Left ventricle myocardium inferior (tissue), 1 donor: ENCODE results near the gene C3orf49. TPM values are rescaled to one million over a fixed set of nuclear protein-coding genes. Genes with fewer than 3 reads are reported as not detected.

ENCODE experiments used
- DNase-seq: peaks from one replicate; pipeline ENCODE4 v3.0.0-alpha.2; 2020
- H3K27ac ChIP-seq: fragments of 200-600 bp; replicated peaks from 2 replicates; pipeline ENCODE4 v1.8.0; 2021
- H3K27me3 ChIP-seq: fragments of 200-600 bp; 2 replicates; pipeline ENCODE4 v1.8.0; 2021; ENCODE audit warnings: low read depth
- H3K36me3 ChIP-seq: fragments of 200-600 bp; 2 replicates; pipeline ENCODE4 v1.8.0; 2021
- H3K4me1 ChIP-seq: fragments of 200-600 bp; 2 replicates; pipeline ENCODE4 v1.8.0; 2021
- H3K4me3 ChIP-seq: fragments of 200-600 bp; 2 replicates; pipeline ENCODE4 v1.8.0; 2021; ENCODE audit warnings: mild to moderate bottlenecking, moderate library complexity
- H3K9me3 ChIP-seq: fragments of 200-600 bp; replicated peaks from 2 replicates; pipeline ENCODE4 v1.8.0; 2021
- CTCF ChIP-seq: fragments of 200-600 bp; IDR thresholded peaks from 2 replicates; pipeline ENCODE4 v1.8.0; 2021; ENCODE audit warnings: antibody characterized with exemption, mild to moderate bottlenecking, borderline replicate concordance
- intact Hi-C: fragments of 100-400 bp; cut with micrococcal nuclease; formaldehyde crosslinking; loops from one replicate; pipeline ENCODE4 v1.11.0; 2022
- long read RNA-seq: library from polyadenylated mRNA; unstranded; transcript quantifications from one replicate; pipeline ENCODE4 v2.0.0, GENCODE V29; 2021
- total RNA-seq: library from RNA; stranded (reverse); fragmentation: NEBNext Ultra II Directional; extraction: Animal tissue kit (Norgen Biotek cat#: 25700); gene quantifications from one replicate; pipeline ENCODE4 v1.2.1, GENCODE V29; 2021
- donor health status: DM: no; HTN: yes; CAD: no; lungs with severe emphysema.

C3orf49 gene
- total RNA-seq = not detected
- long read RNA-seq, partial matches to known transcripts = 0 of 1 reads
- long read RNA-seq, other reads (novel, unspliced or antisense) = 1 of 1 reads

- H3K27ac ChIP-seq = no peak within 1 kb of the TSS
- H3K9me3 ChIP-seq = no peaks in the 10 kb centered on the region
- no peak within 1 kb of the TSS for H3K4me3 ChIP-seq
- H3K4me1 ChIP-seq = peaks cover 4% of the 10 kb centered on the region
- TF ChIP-seq CTCF = no peak
- intact Hi-C loops = loop anchor here (2.0 kb wide), 1 partner anchor 468 kb away; no protein-coding TSS in a partner anchor
- no peak for DNase-seq
- H3K27me3 ChIP-seq = no peaks in the 10 kb centered on the region
- H3K36me3 ChIP-seq = no peaks in the 10 kb centered on the region
Measured at GRCh38 chr3:63819151-63819398, at the start of gene C3orf49. Gene C3orf49, plus strand, starts transcription at chr3:63819299. Its CDS starts 173 bp downstream, at chr3:63819472.

GRCh38 chr3:63774781-63775180 lies 44.3 kb upstream of the C3orf49 start:
- TF ChIP-seq CTCF = no peak
- DNase-seq = no peak
- intact Hi-C loops = no loop called here
- no peak overlapping the region for H3K4me3 ChIP-seq
- no peaks in the 10 kb centered on the region for H3K9me3 ChIP-seq
- H3K27ac ChIP-seq = no peak overlapping the region
- H3K27me3 ChIP-seq = no peaks in the 10 kb centered on the region
- H3K36me3 ChIP-seq = no peaks in the 10 kb centered on the region
- H3K4me1 ChIP-seq = no peaks in the 10 kb centered on the region

GRCh38 chr3:63779227-63779626 lies 39.9 kb upstream of the C3orf49 start:
- intact Hi-C loops = no loop called here

GRCh38 chr3:63791974-63792373 lies 27.1 kb upstream of the C3orf49 start:
- Histone ChIP-seq H3K4me3 (no peak overlapping the region), H3K9me3 (no peaks in the 10 kb centered on the region), H3K27ac (no peak overlapping the region), H3K36me3 (no peaks in the 10 kb centered on the region), H3K4me1 (no peaks in the 10 kb centered on the region), H3K27me3 (no peaks in the 10 kb centered on the region)
- TF ChIP-seq CTCF = peak; percentile 34
- intact Hi-C loops = no loop called here
- DNase-seq = no peak

More at GRCh38 chr3:63779227-63779626, 39.9 kb upstream of the C3orf49 start:
- DNase-seq = no peak
- Histone ChIP-seq H3K4me1 (no peaks in the 10 kb centered on the region), H3K27me3 (no peaks in the 10 kb centered on the region), H3K27ac (no peak overlapping the region), H3K9me3 (no peaks in the 10 kb centered on the region), H3K36me3 (peaks cover 4% of the 10 kb centered on the region), H3K4me3 (no peak overlapping the region)
- TF ChIP-seq CTCF = no peak

GRCh38 chr3:63795438-63795837 lies 23.7 kb upstream of the C3orf49 start:
- DNase-seq = no peak

More at GRCh38 chr3:63795438-63795837, 23.7 kb upstream of the C3orf49 start:
- no peak overlapping the region for H3K27ac ChIP-seq
- no peak overlapping the region for H3K4me3 ChIP-seq
- no peaks in the 10 kb centered on the region for H3K4me1 ChIP-seq
- no peaks in the 10 kb centered on the region for H3K27me3 ChIP-seq
- TF ChIP-seq CTCF = no peak
- intact Hi-C loops = no loop called here
- H3K9me3 ChIP-seq = no peaks in the 10 kb centered on the region
- H3K36me3 ChIP-seq = no peaks in the 10 kb centered on the region
